Measurements from ENCODE around the gene RHOBTB1.

GRCh38 chr10:60906411-60906810, 37.6 kb downstream of the RHOBTB1 start:
- TF ChIP-seq CTCF (IDR thresholded peaks at IDR 0.05) = no peak
- TF ChIP-seq POLR2AphosphoS5 (IDR thresholded peaks at IDR 0.05) = no peak
- TF ChIP-seq POLR2A (IDR thresholded peaks at IDR 0.05) = no peak
- TF ChIP-seq EP300 (IDR thresholded peaks at IDR 0.05) = no peak
